Endothelial cell of umbilical vein (primary cell): Measurements from ENCODE around the gene CCL8. TPM values are rescaled to one million over a fixed set of nuclear protein-coding genes. Genes with fewer than 3 reads are reported as not detected.

ENCODE experiments used
- BruUV-seq: library from RNA; stranded (reverse); fragments of 400-500 nt; replicated peaks from 2 replicates; lab custom pipeline; 2021; lab: Mats Ljungman, UMichigan
- CTCF ChIA-PET: fragments of 300-600, 350-600 bp; sonication (Branson Sonifier 250); formaldehyde crosslinking; loops from one replicate; lab custom pipeline; 2021; ENCODE audit warnings: antibody characterized with exemption, inconsistent platforms; lab: Charles Lee
- POLR2A ChIA-PET: fragments of 300-600, 350-600 bp; sonication (Branson Sonifier 250); formaldehyde crosslinking; loops from one replicate; lab custom pipeline; 2021; ENCODE audit warnings: antibody characterized with exemption, inconsistent platforms; lab: Charles Lee
- DNase-seq: peaks from one replicate; pipeline ENCODE4 v3.0.0-alpha.2; 2011; ENCODE audit warnings: low read depth, low spot score
- FAIRE-seq: peaks from 2 replicates; lab custom pipeline; 2011; peaks lifted over from hg19 to GRCh38; lab: Jason Lieb, UNC
- H2AFZ ChIP-seq: 2 replicates; pipeline ENCODE4 v1.6.0; 2012; ENCODE audit warnings: low read depth, low read length, control low read depth, inconsistent platforms
- H3K27ac ChIP-seq: 2 replicates; pipeline ENCODE4 v1.5.1; 2011; ENCODE audit warnings: low read depth, mild to moderate bottlenecking, control low read depth, low read length, moderate library complexity; ENCODE audit not compliant: insufficient read depth
- H3K27me3 ChIP-seq, 2 experiments: 2 replicates each; pipeline versions ENCODE4 v1.6.0 to v1.6.1; 2011; ENCODE audit warnings: low read length in 2 of 2, mixed read lengths in 1 of 2; ENCODE audit not compliant: control insufficient read depth in 2 of 2, insufficient read depth in 2 of 2
- H3K36me3 ChIP-seq, 2 experiments: 2 replicates in 1 of 2; 3 replicates in 1 of 2; pipeline ENCODE4 v1.5.1; 2011; ENCODE audit warnings: low read length in 2 of 2, mild to moderate bottlenecking in 1 of 2, moderate library complexity in 1 of 2; ENCODE audit not compliant: control insufficient read depth in 2 of 2, insufficient read depth in 2 of 2; ENCODE audit errors: extremely low read depth in 1 of 2
- H3K4me1 ChIP-seq: 3 replicates; pipeline ENCODE4 v1.5.1; 2011; ENCODE audit warnings: mild to moderate bottlenecking, low read length; ENCODE audit not compliant: control insufficient read depth, insufficient read depth; ENCODE audit errors: extremely low read depth
- H3K4me2 ChIP-seq: 2 replicates; pipeline ENCODE4 v1.6.1; 2011; ENCODE audit warnings: low read length, control low read depth, mixed read lengths; ENCODE audit not compliant: insufficient read depth
- H3K4me3 ChIP-seq, 3 experiments: fragments of 200-600 bp in 1 of 3; sonication (generic), shearing (Covaris generic) in 1 of 3; replicated peaks in 1 of 3; 2 replicates each; pipeline ENCODE4 v1.5.1; 2011 to 2016; ENCODE audit warnings: control low read depth in 3 of 3, low read length in 3 of 3, mild to moderate bottlenecking in 2 of 3, inconsistent platforms in 1 of 3, low read depth in 1 of 3, moderate library complexity in 1 of 3; ENCODE audit not compliant: insufficient read depth in 1 of 3
- H3K79me2 ChIP-seq: 2 replicates; pipeline ENCODE4 v1.6.0; 2012; ENCODE audit warnings: low read length, inconsistent platforms; ENCODE audit not compliant: control insufficient read depth, insufficient read depth
- H3K9ac ChIP-seq: replicated peaks from 2 replicates; pipeline ENCODE3; 2011; ENCODE audit warnings: low read length, control low read depth; ENCODE audit not compliant: insufficient read depth; ENCODE audit errors: extremely low read depth
- H3K9me1 ChIP-seq: replicated peaks from 3 replicates; pipeline ENCODE4 v1.6.0; 2011; ENCODE audit warnings: mild to moderate bottlenecking, low read length; ENCODE audit not compliant: control insufficient read depth, insufficient read depth; ENCODE audit errors: extremely low read depth
- H3K9me3 ChIP-seq: replicated peaks from 2 replicates; pipeline ENCODE4 v1.5.1; 2012; ENCODE audit warnings: low read length, inconsistent platforms; ENCODE audit not compliant: control insufficient read depth, insufficient read depth
- H4K20me1 ChIP-seq: replicated peaks from 2 replicates; pipeline ENCODE3; 2011; ENCODE audit warnings: mild to moderate bottlenecking, low read length; ENCODE audit not compliant: control insufficient read depth, insufficient read depth; ENCODE audit errors: extremely low read depth
- CTCF ChIP-seq, 2 donors: IDR thresholded peaks; 1 replicate in 1 of 2; 2 replicates in 1 of 2; pipeline ENCODE4 v1.5.1; 2011; ENCODE audit warnings: low read length in 2 of 2, mild to moderate bottlenecking in 2 of 2, moderate library complexity in 2 of 2, control low read depth in 1 of 2, inconsistent platforms in 1 of 2, low read depth in 1 of 2; ENCODE audit not compliant: insufficient read depth in 1 of 2; ENCODE audit errors: extremely low read depth in 1 of 2
- EZH2 ChIP-seq: IDR thresholded peaks from 2 replicates; pipeline ENCODE4 v1.6.1; 2012; ENCODE audit warnings: borderline replicate concordance, low read depth, mild to moderate bottlenecking, moderate library complexity, low read length, inconsistent platforms; ENCODE audit not compliant: severe bottlenecking
- FOS ChIP-seq: IDR thresholded peaks from 2 replicates; pipeline ENCODE4 v1.6.1; 2011; ENCODE audit warnings: mild to moderate bottlenecking, low read length, moderate library complexity, borderline replicate concordance; ENCODE audit not compliant: insufficient read depth
- GATA2 ChIP-seq: IDR thresholded peaks from 2 replicates; pipeline ENCODE4 v1.7.0; 2011; ENCODE audit warnings: low read depth, mild to moderate bottlenecking, moderate library complexity, mixed read lengths, low read length; ENCODE audit not compliant: insufficient read length, insufficient read depth
- JUN ChIP-seq: IDR thresholded peaks from 2 replicates; pipeline ENCODE4 v1.6.1; 2011; ENCODE audit warnings: borderline replicate concordance, low read depth; ENCODE audit not compliant: insufficient read length, insufficient read depth
- MYC ChIP-seq: IDR thresholded peaks from one replicate; pipeline ENCODE4 v1.6.1; 2011; ENCODE audit warnings: mild to moderate bottlenecking, low read depth, low read length
- POLR2A ChIP-seq: IDR thresholded peaks from 2 replicates; pipeline ENCODE4 v1.6.1; 2012; ENCODE audit warnings: low read depth, mild to moderate bottlenecking, control low read depth, low read length
- POLR2AphosphoS5 ChIP-seq: IDR thresholded peaks from 2 replicates; pipeline ENCODE4 v1.6.1; 2012; ENCODE audit warnings: low read depth, mild to moderate bottlenecking, control low read depth, low read length, moderate library complexity; ENCODE audit not compliant: insufficient read depth
- dilution Hi-C: fragments of 300-500 bp; cut with MboI; formaldehyde crosslinking; loops from one replicate; pipeline ENCODE4 v1.15.0; 2019; ENCODE audit warnings: low sequenced_read_pairs; ENCODE audit not compliant: extremely low pct_ligation_motif_present
- intact Hi-C: fragments of 100-400 bp; cut with micrococcal nuclease; formaldehyde crosslinking; loops from one replicate; pipeline ENCODE4 v1.10.0; 2022
- polyA plus RNA-seq, 4 experiments: library from polyadenylated mRNA; depleted of rRNA in 3 of 4; stranded (reverse) in 3 of 4; unstranded in 1 of 4; fragments of >200 nt; gene quantifications; 2 replicates each; pipeline versions ENCODE4 v1.2.1 to v1.2.3, GENCODE V29; 2011 to 2012; ENCODE audit warnings: missing spikeins in 1 of 4
- total RNA-seq: library from RNA; stranded (reverse); gene quantifications from 2 replicates; pipeline ENCODE4 v1.2.3, GENCODE V29; 2021
- TF ChIP-seq, protein P1 (sequence below): IDR thresholded peaks from 2 replicates; pipeline ENCODE4 v1.6.1; 2011; ENCODE audit not compliant: insufficient read depth, insufficient read length

CCL8 gene
- total and polyA plus RNA-seq, 2 donors (not counting 3 experiments of a cell fraction or from before 2014, with no cell fraction given): not detected

DNA sequence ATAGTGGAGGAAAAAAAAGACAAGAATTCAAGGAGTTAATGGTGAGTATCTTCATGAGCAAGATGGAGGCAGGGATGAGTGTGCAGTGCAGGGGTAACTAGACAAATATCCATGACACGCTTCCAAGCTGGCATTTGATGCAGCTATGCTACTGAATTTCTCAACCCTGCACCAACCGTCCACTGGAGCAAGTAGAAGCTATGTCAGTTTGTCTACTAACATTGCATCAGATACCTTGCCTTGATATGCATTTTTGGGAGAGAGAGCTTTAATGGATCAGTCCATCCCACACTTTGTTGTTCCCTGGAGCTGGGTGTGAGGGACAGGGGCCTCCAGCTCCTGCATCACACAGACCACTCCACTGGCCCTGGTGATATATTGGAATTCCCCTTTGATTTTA, 17.2 kb upstream of the CCL8 start:
- H3K9me1 ChIP-seq: no peaks in the 10 kb centered on the region
- no peak overlapping the region for H3K27ac ChIP-seq
- no peak overlapping the region for H2AFZ ChIP-seq
- no peaks in the 10 kb centered on the region for H3K79me2 ChIP-seq
- H3K9ac ChIP-seq: no peak overlapping the region
- no peak overlapping the region for H3K4me2 ChIP-seq
- intact Hi-C loops (no loop called here), dilution Hi-C loops (loop anchor here (25.0 kb wide), 1 partner anchor 90 kb away; no protein-coding TSS in a partner anchor)
- no peak overlapping the region for H3K4me3 ChIP-seq
- H3K9me3 ChIP-seq: no peaks in the 10 kb centered on the region
- FAIRE-seq (no peak), DNase-seq (no peak)
- BruUV-seq: no TSS peak
- H3K4me1 ChIP-seq: peaks cover 7% of the 10 kb centered on the region
- no peaks in the 10 kb centered on the region for H4K20me1 ChIP-seq
- ChIA-PET POLR2A (no interaction called here), CTCF (interaction anchor here (5.4 to 11.1 kb wide), 2 partner anchors 59 to 101 kb away, joined by 60 to 179 read pairs; partner anchors contain the start of gene CCL1)
- H3K27me3 ChIP-seq: peaks cover 2 to 4% of the 10 kb centered on the region in 2 experiments
- H3K36me3 ChIP-seq: no peaks in the 10 kb centered on the region
- TF ChIP-seq EZH2: no peak
- TF ChIP-seq POLR2AphosphoS5: no peak
- TF ChIP-seq CTCF (IDR thresholded peaks at IDR 0.05; ENCODE audit: extremely low read depth in 1 of 2, insufficient read depth in 1 of 2, low read depth in 1 of 2, low read length in 2 of 2): no peak
- TF ChIP-seq, protein P1, sequence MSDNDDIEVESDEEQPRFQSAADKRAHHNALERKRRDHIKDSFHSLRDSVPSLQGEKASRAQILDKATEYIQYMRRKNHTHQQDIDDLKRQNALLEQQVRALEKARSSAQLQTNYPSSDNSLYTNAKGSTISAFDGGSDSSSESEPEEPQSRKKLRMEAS: no peak

DNA sequence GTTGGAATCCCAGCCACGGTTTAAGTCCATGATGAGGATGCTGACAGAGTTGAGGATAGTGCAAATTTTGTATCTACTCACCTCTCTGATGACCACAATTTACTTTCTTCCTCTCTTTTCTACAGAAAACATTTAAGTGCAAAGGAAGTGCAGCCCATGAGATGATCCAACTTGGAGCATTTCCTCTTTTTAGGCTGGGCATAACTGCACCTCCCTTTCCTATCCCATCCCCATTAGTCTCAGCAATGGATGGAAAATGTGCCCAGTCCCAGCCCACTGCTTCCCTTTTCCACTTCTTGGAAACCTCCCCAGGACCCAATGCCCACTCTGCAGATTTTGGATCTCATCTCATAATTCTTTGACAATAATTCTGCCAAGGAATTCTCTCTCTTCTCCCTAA, 16.6 kb upstream of the CCL8 start:
- H3K4me1 ChIP-seq: peaks cover 7% of the 10 kb centered on the region
- BruUV-seq: no TSS peak
- H3K9ac ChIP-seq: no peak overlapping the region
- CTCF ChIA-PET: interaction anchor here (0.9 to 11.1 kb wide), 3 partner anchors 59 to 131 kb away, joined by 3 to 179 read pairs (median 60); partner anchors contain the start of gene CCL1
- H4K20me1 ChIP-seq: no peaks in the 10 kb centered on the region
- no peak for FAIRE-seq
- H3K9me1 ChIP-seq: no peaks in the 10 kb centered on the region
- no peak overlapping the region for H3K27ac ChIP-seq
- H3K79me2 ChIP-seq: no peaks in the 10 kb centered on the region
- H3K9me3 ChIP-seq: no peaks in the 10 kb centered on the region
- no peaks in the 10 kb centered on the region for H3K36me3 ChIP-seq
- dilution Hi-C loops (loop anchor here (25.0 kb wide), 1 partner anchor 90 kb away; no protein-coding TSS in a partner anchor), intact Hi-C loops (no loop called here)
- no peak for TF ChIP-seq POLR2A
- TF ChIP-seq MYC: no peak
- no peak for TF ChIP-seq CTCF (IDR thresholded peaks at IDR 0.05; ENCODE audit: extremely low read depth in 1 of 2, insufficient read depth in 1 of 2, low read depth in 1 of 2, low read length in 2 of 2)
- no peak for TF ChIP-seq EZH2
- no peak for TF ChIP-seq JUN
- TF ChIP-seq, protein P1: no peak
- TF ChIP-seq FOS: no peak
- no peak for TF ChIP-seq GATA2
- no peak for TF ChIP-seq POLR2AphosphoS5
- peaks cover 8% of the 10 kb centered on the region in 2 experiments for H3K27me3 ChIP-seq
- no peak overlapping the region for H2AFZ ChIP-seq
- no peak overlapping the region for H3K4me3 ChIP-seq
- POLR2A ChIA-PET: no interaction called here
- no peak overlapping the region for H3K4me2 ChIP-seq
- no peak for DNase-seq
